Hematopoietic multipotent progenitor cell (in vitro differentiated cells): ENCODE data around the gene SLC46A3. TPM values are rescaled to one million over a fixed set of nuclear protein-coding genes. Genes with fewer than 3 reads are reported as not detected.
"Not testable (repeated sequence)": the region's sequence is repeated elsewhere in the genome, so short reads cannot be mapped to it uniquely, and the experiment has no call there.

ENCODE experiments used
- DNase-seq, 3 donors: peaks; one replicate each; pipeline ENCODE4 v3.0.0-alpha.2; 2011 to 2015; ENCODE audit warnings: low read depth in 2 of 3, low spot score in 2 of 3
- total RNA-seq: library from RNA; depleted of rRNA; stranded (reverse); fragments of >200 nt; gene quantifications from one replicate; pipeline ENCODE4 v1.2.3, GENCODE V29; 2012

SLC46A3 gene
- total RNA-seq, 1 donor: 11.8 TPM

DNA sequence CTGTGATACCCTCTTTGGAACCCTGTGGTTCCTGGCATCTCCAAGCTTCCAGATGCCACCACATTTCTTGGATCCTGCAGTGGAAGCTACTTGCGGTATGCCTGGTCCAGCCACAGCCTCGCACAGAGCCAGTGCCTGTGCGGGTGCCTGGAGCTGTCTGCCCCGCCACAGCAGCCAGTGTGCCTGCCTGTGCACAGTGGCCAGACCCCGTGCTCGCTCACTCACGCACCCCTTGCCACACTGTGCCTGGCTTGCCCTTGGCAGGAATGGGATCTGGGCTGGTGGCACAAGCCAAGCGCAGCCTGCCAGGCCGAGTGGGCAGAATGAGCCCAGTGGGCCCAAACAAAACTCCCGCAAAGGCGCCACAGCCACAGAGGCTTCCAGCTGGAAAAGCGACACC, 33.7 kb downstream of the SLC46A3 start:
- no peak for DNase-seq

DNA sequence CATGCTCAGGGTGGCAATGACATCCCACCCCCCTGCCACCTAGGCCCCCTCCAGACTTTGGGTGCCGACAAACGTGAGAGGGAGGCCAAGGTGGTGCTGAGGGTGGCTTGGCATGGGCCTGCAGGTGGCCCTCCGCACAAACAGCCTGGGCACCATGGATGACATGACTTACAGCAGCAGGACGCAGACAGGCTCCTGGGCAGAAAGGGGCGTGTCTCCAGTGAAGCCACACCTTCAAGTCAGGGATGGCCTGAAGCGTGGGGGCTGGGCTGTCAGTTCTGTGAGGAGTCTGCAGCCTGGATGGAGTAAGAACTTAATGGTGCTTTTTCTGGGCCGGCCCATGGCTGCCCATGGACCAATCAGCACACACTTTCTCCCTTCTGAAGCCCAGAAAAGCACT, 34.5 kb downstream of the SLC46A3 start:
- DNase-seq: no peak

DNA sequence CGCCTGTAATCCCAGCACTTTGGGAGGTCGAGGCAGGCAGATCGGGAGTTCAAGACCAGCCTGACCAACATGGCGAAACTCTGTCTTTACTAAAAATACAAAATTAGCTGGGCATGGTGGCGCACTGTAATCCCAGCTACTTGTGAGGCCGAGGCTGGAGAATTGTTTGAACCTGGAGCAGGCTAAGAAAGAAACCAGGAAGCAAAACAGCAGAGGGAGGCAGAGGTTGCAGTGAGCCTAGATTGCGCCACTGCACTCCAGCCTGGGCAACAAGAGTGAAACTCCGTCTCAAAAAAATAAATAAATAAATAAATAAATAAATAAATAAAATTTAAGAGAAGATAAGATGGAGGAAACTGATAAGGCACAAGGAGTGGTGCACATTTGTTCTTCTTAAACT, 35.6 kb downstream of the SLC46A3 start:
- not testable (repeated sequence) for DNase-seq

DNA sequence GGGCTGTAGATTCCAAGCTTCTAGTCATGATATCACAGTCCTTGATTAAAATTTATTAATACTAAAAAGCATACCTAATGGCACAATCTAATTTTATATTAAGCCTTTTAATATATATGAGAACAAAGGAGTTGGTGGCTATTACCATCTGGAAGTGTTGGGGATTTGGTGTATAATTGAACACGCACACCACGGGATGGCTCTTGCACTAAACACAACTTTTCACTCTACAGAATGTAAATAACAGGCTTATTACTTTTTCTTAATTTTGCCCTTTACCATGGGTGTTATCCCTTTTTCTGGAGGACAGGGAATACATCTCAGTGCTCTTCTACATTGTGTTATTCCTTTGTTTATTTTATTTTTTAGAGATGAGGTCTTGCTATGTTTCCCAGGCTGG, 38.2 kb downstream of the SLC46A3 start:
- no peak for DNase-seq

DNA sequence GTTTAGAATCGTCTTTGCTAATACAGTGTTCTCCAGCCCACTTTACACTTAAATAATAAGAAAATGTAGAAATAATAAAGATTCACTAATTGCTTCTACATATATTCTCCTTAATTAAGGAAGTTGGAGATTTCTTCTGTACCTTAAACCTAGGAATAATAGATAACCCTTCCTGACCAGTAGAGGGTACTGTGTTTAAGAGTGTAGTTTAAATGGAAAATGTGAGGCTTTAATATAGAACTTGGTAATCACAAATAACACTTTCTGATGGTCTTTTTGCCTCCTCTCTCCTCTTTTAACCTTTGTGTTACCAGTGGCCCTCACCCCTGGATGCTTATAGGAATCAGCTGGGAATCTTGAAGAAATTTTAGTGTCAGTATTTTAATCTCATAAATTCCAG, 39.1 kb downstream of the SLC46A3 start:
- DNase-seq: peak in 1 of 3 donors; percentile 33

DNA sequence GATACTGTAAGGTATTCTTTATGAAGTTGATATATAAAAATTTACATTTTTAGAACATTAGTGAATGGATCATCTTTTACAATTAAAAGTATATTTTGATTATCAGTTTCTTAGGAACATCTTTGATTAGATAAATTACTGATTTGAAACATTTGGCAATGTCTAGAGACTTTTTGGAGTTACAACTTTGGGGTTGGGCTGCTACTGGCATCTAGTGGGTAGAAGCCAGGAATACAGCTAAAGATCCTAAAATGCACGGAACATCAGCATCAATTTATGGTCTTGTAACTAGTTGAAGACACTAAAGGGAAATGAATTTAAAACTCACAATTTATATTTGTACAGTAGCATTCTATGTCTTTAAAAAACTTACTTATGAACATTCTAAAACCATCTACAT, 40.0 kb downstream of the SLC46A3 start:
- DNase-seq: peak in 1 of 3 donors; percentile 13

DNA sequence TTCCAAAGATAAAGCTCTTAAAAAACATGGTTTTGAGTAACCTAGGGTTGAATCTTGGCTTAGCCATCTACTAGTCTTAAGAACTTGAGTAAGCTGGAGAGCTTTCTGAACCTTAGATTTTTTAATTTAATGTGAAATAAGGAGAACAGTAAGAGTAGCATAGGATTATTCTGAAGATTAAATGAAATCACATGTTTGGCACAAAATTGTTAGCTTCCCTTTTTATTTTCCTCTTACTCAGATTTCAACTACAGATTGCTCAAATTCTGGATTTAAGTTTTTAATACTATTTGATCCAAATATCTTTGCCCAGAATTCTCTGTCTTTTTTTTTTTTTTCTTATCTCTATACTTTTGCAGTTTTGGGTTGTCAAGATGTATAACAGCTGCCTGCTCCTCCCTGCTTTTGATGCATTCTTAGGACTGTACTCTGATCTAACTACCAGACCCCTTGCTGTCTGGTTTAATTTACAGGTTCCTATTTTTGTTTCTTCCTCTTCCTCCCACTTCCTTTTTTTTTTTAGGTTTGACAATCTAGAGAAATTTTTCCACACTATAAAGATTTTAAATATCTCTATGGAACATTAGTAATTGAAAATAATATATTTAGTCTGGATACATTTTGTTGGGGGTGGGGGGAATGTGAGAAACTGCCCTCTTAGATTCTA, 47.5 kb downstream of the SLC46A3 start:
- DNase-seq: no peak

DNA sequence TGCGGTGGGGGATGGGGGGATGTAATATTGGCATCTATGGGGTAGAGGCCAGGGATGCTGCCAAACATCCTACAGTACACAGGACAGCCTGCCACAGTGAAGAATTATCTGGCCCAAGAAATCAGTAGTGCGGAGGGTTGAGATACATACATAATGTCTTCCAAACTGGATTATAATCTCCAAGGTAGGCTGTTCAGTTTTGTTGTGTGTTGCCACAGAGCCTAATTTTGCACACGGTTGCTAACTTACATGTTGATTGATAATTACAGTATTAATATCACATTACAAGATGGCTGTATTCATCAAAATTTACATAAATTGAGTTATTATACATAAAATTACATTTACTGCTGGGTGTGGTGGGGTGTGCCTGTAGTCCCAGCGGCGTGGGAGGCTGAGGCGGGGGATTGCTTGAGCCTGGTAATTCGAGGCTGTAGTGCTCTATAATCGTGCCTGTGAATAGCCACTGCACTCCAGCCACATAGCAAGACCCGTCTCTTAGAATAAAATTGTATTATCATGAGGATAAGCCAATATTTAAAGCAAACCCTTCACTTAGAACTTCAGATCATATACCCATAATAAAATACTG, 51.8 kb downstream of the SLC46A3 start:
- no peak for DNase-seq

DNA sequence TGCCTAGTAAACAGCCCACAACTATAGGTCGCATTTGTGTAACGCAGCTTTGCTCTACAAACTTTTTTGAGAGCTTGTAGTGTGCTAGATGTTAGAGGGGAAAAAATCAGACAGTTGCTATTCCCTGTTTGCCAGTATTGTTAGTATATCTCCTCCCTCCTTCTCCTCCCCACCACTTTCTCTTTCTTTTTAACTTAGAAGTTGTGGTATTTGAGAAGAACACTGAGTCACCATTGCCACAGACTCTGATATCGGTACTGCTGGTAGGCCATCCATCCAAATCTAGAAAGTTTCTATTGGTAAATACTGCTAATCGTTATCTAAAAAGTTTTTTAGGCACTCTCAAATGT, 59.2 kb downstream of the SLC46A3 start:
- peak; percentile 18 to 68 (median 56) for DNase-seq

DNA sequence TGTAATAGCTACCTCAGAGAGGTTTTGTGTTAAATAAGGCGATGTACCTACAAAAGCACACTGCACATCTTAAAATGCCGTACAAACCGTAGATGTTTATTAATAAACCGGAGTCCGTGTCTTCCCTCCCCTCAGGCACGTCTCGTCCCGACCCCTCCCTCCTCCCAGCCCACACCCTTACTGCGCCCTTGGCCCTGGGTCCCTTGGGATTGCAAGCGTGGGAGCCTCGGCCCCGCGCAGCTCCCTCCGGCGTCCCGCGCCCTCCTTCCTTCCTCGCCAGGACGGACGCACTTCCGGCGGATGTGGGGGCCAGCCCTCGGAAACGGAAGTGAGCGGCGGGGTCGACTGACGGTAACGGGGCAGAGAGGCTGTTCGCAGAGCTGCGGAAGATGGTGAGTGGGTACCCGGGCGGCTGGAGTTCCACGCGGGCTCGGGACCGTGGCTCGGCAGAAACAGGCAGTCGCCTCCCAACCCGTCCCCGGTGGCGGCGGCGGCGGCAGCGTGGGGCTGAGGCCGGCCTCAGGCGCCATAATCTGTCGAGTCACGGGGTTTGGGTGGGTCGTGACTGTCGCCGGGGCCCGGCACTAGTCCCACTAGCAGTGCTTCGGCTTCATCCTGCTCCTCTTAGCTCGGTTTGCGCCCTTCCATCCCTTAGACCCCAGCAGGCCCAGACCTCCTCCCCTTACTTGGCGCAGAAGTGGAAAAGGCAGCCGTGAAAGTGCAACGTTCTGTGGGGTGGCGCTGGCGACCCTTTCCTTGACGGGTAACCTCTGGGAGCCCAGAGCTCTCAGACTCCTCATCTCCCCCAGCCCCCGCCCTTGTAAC, 59.8 kb downstream of the SLC46A3 start, which contains the start of gene POMP:
TSS of gene POMP (plus strand) at position 335 of the 825 bp plus-strand sequence. CDS start at position 390, 55 bp downstream.
- DNase-seq: peak; percentile 84 to 88 (median 87)

DNA sequence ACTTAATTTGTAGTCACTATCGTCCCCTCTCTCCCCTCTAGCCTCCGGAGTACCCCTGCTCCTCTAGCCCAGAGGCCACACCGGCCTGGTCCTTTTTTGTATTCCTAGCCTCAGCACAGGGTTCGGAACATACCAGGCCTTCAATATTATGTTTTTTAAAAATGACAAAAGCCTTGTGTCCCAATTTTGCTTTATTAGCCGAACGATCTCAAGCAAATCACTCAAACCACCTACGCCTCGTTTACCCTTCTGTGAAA, 60.3 kb downstream of the SLC46A3 start:
- no peak for DNase-seq

DNA sequence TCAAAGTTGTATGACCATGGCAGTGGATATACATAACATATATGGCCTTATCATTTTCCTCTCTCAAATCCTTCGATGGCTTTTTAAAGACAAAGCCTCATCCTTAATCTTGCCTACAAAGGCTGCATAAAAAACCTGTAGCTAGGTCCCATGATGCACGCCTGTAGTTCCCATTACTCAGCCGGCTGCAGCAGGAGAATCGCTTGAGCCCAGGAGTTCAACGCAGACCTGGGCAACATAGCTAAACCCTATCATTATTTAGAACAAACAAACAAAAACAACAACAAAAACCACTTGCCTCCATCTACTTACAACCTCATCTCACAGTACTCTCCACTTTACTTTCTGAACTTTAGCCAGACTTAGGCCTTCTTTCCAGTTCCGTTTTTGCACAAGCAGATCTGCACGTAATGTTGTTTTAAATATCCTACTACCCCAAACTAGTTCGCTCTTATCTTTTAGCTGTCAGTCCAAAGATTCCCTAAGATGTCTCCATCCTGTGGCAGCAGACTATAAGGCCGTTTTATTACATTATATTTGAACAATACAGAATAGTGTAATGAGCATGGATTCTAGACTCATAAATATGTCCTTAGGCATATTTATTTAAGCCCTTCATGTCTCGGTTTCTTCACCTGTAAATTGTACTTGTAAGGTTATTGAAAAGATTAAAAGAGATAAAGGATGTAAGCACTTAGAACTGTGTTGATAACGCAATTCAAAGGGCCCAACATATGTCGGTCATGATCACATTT, 60.8 kb downstream of the SLC46A3 start:
- peak in 2 of 3 donors; percentile 26 to 29 for DNase-seq

DNA sequence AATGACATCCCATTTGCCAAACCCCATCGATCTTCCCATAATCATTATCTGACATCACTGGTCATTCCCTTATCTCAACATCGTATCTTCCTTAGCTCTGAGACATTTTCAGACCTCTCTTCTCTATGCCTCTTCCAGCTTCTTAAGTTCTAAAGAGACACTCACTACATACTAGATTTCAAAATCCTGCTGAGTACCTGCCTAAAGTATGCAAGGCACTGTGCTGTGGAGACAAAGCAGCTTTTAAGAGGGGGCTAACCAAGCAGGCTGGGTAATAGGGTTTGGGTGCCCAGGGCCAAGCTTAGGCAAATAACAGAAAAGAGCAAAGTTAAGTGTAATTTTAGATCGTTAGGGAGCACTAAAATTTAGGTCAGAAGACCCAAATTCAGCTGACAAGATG, 63.2 kb downstream of the SLC46A3 start:
- no peak for DNase-seq

DNA sequence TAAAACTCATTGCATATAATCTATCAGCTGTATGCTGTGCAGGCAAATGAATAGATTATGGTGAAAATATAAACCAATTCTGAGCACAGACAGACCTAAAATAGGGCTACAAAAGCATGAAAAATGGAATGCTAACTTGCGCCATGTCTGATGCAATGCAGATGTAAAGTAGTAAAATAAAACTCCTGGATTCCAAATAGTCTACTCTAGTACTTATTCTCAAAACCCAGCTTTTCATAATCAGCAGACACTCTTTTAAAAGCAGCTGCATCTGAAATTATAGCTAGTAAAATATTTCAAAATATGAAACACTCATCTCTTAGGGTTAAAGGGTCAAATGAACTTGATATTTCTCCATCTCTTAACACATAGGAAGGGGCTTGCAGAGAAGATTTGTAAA, 64.5 kb downstream of the SLC46A3 start:
- DNase-seq: no peak

DNA sequence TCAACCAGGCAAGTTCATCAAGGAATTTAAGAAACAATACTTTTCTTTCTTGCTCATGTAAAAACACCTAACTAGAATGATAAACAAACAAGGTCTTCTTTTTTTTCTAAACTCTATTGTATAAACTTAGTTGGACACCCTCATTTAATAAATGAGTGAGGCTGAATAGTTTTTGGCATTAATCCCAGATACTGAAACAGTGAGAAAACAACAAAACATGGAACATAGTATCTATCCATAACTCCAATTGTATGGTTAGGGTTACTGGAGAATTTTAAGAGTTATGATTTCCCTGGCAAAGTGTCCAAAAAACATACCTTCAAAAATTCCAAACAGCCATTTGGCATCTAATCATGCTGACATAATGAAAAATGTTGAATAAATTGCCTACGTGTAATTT, 65.7 kb downstream of the SLC46A3 start:
- DNase-seq: no peak

DNA sequence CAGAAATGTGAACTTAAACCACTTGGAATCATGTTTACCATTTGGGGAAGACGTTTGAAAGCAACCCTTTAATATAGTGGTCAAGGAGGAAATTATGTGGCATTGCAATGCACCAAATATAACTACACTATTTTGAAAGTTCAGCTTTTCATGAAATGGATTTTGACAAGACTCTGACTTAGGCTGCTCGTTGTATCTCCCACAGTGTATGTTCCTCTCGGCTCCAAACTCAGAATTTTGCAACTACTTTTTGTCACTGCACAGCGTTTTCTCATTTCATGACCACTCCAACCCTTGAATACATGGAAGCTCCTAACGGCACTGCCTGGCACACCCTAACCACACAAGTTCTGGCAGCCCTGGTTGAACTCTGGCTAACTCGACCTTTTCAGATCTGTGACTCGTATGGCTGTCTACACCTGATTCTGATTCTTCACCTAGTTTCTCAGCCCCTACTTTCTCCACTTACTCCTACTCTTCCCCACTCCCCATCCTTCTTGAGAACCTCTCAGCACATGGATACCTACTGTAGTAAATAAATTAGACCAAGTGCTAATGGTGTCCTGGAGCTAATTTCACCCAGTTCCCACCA, 66.9 kb downstream of the SLC46A3 start:
- no peak for DNase-seq

DNA sequence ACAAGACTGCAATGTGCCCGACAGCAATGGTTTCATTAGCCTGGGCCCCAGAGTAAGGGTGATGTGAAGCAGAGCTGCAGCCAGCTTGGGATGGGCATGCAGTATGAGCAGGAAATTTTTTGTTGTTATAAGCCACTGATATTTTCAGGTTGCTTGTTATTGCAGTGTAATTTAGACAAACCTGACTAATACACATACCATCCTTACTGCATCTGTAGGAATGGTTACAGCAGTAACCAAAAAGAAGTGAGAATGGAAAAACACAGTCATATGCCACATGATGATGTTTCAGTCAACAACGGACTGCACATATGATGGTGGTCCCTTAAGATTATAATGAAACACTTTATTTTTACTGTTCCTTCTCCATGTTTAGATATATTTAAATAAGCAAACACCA, 68.5 kb downstream of the SLC46A3 start:
- DNase-seq: no peak
